NB4 (cell line): Measurements from ENCODE around the gene LHX5.

Source experiments
- POLR2A ChIP-seq: IDR thresholded peaks from 2 replicates; pipeline ENCODE4 v1.6.1; 2011; ENCODE audit warnings: mild to moderate bottlenecking; ENCODE audit not compliant: insufficient read length; ENCODE audit errors: extremely low read depth
- TF ChIP-seq, protein P1 (sequence below): IDR thresholded peaks from one replicate; pipeline ENCODE4 v1.5.1; 2012; ENCODE audit warnings: low read depth, low read length
- TF ChIP-seq, protein P2 (sequence below): IDR thresholded peaks from 2 replicates; pipeline ENCODE4 v1.6.1; 2011; ENCODE audit warnings: low read depth, low read length

DNA sequence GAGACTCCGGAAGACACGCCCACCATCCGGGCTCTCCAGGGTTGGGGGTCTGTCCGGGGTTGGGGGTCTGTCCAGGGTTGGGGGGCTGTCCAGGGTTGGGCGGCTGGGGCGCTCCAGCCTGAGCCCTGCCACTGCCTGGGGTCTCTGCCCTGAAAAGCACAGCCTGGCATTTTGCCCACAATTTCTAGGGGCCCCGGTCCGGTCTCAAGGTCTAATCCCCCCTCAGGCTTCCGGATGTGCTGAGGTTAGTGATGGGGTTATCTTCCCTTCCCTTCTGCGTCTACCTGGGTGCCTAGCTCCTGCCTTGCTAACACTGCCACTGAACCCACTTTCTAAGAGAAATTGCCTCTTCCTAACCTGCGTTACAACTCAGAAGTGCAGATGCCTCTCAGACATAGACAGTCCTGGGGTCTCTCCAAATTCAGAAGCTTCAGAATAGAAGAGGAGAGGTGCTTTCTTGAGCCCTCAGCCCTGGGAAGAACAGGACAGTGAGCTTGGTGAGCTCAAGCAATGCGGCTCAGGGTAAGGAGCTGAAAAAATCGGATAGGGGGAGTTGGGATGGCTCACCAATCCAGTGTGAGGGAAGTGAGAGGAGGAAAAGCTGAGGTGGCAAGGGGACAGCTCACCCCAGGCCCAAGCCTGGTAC, 5.7 kb downstream of the LHX5 start:
- TF ChIP-seq, protein P1, sequence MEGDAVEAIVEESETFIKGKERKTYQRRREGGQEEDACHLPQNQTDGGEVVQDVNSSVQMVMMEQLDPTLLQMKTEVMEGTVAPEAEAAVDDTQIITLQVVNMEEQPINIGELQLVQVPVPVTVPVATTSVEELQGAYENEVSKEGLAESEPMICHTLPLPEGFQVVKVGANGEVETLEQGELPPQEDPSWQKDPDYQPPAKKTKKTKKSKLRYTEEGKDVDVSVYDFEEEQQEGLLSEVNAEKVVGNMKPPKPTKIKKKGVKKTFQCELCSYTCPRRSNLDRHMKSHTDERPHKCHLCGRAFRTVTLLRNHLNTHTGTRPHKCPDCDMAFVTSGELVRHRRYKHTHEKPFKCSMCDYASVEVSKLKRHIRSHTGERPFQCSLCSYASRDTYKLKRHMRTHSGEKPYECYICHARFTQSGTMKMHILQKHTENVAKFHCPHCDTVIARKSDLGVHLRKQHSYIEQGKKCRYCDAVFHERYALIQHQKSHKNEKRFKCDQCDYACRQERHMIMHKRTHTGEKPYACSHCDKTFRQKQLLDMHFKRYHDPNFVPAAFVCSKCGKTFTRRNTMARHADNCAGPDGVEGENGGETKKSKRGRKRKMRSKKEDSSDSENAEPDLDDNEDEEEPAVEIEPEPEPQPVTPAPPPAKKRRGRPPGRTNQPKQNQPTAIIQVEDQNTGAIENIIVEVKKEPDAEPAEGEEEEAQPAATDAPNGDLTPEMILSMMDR = no peak
- TF ChIP-seq POLR2A = no peak
- TF ChIP-seq, protein P2, sequence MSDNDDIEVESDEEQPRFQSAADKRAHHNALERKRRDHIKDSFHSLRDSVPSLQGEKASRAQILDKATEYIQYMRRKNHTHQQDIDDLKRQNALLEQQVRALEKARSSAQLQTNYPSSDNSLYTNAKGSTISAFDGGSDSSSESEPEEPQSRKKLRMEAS = no peak
